Hypothalamus (tissue), 51 donors: ENCODE results near the gene HNRNPC.
"Not testable (repeated sequence)": the region's sequence is repeated elsewhere in the genome, so short reads cannot be mapped to it uniquely, and the experiment has no call there.

ENCODE experiments used
- DNase-seq, 51 donors: peaks; one replicate each; lab custom pipeline; 2025; lab: John Stamatoyannopoulos, UW

Gene HNRNPC

DNA sequence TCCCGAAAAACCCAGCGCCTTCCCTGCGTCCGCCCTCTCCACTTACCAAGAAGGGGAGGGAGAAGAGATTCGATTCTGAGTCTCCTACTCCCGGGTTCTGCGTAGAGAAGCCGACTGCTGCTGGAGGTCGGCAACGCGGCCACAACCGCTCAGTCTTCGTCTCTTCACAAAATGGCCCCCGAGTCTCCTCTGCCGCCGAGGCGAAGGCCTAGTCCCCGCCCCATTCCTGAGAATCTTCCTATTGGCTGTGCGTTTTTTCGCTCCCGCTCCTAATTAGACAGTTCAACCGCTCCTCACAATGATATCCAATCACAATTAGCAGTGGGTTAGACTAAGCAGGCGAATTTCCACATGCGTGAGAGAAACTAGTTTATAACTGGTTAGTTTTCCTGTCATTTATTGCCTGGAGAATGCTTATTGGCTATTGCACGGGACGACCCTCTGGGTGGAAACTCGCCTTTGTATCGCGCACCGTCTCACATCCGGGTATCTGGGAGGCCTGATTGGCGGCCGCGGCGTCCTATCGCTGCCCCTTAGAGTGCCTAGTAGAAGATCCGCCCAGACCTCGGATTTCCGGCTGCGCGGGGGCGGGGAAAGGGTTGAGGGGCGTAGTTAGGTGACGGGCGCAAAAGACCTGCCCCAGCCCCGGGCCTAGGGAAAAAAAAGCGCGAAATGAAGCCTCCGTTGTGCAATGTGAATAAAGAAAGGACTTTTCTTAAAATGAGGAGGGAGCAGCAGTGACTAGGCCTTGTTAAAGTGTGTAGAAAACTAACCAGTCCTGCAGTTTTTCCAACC lies at the start of gene HNRNPC:
HNRNPC (minus strand) TSS at position 191 of the 795 bp plus-strand sequence. CDS start 35,249 bp downstream, outside the sequence.
- DNase-seq = peak; percentile 90 to 100 (median 99)

DNA sequence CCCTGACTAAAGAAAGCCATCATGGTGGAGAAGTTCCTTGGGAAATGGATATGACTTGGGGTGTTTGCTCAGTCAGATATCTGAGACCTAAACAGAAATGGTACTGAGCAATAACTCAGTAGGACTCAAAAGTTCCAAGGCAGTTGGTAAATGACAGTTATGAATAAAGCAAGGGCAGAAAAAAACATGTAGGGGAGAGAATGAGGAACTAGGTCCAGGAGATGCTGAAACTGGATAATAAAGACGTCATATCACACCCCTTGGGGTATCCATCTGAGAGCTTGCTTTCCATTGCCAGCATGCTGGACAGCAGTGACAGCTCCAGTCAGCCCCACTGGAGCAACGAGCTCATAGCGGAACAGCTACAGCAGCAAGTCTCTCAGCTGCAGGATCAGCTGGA lies 48.2 kb upstream of the HNRNPC start:
- DNase-seq = no peak

DNA sequence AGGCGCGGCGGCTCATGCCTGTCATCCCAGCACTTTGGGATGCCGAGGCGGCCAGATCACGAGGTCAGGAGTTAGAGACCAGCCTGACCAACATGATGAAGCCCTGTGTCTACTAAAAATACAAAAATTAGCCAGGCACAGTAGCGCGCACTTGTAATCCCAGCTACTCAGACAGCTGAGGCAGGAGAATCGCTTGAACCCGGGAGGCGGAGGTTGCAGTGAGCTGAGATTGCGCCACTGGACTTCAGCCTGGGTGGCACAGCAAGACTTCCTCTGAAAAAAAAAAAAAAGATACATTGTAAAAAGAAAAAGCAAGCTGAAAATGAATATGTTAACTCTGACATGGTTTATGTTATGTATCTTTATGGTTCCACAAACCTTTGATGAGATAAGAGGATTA lies 44.3 kb upstream of the HNRNPC start:
- no peak for DNase-seq

DNA sequence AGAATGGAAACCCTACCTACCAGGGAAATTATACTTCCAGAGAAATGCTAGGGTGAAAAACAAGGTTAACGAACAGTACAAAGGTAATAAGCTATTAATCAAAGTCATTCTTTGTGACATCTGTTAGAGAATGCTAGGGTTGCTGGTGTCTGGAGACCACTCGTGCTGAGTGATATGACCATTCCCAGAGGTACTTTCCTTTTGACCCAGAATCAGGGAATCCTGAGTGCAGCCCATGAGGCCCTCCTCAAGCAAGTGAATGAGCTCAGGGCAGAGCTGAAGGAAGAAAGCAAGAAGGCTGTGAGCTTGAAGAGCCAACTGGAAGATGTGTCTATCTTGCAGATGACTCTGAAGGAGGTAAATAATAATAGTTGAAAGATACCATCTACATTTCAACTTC lies 42.4 kb upstream of the HNRNPC start:
- DNase-seq = no peak

DNA sequence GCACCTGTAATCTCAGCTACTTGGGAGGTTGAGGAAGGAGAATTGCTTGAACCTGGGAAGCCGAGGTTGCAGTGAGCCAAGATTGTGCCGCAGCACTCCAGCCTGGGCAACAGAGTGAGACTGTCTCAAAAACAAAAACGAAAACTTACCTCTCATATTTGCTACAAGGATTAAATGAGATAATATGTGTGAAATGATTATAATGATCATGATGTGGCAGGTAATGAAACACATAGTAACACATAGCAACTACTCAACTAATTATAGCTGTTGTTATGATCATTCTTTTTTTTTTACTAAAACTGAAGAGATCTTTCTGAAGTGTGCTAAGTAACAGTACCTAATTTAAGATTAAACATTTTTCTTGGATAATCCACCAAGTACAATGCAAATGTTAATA lies 40.7 kb upstream of the HNRNPC start:
- no peak for DNase-seq

DNA sequence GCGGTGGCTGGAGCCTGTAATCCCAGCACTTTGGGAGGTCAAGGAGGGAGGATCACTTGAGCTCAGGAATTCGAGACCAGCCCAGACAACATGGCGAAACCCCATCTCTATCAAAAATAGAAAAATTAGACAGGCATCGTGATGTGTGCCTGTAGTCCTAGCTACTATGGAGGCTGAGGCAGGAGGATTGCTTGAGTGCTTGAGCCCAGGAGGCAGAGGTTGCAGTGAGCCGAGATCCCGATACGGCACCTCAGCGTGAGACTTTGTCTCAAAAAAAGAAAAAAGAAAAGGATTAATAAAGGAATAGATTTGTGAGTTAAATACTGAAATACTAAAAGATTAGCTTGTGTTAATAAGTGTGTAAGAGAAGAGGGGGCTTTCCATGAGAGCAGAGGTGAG lies 40.0 kb upstream of the HNRNPC start:
- no peak for DNase-seq

DNA sequence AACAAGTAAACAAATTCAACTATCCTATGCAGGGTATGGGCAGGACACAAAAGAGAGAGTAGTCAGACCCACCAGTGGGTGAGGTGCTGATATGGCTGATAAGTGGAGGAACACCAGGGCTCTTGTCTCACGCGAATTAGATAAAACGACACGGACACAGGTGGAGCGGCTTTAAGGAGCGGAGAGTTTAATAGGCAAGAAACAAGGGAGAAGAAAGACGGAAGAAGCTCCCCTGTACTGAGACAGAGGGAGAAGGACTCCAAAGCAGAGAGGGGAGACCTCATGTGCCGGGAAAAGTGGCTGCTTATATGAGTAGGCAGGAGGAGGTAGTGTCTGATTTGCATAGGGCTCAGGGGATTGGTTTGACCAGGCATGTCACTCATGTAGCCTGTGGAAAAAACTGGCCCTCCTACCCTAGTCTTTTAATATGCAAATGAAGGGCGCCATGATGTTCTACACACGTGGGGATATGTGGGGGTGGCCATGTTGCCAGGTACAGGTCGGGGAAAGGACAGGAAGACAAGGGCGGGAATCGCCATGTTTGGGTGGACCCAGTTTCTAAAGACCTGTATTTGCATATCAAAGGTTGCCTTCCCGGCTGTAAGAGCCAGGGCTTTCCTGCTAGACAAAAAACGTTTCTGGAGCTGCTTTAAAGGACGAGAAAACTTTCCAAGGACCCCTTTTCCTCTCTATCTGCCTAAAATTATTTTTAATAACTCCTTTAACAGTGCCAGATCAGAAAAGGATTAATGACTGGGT lies 39.4 kb upstream of the HNRNPC start:
- DNase-seq = peak in 46 of 51 donors; percentile 2 to 78 (median 45)

DNA sequence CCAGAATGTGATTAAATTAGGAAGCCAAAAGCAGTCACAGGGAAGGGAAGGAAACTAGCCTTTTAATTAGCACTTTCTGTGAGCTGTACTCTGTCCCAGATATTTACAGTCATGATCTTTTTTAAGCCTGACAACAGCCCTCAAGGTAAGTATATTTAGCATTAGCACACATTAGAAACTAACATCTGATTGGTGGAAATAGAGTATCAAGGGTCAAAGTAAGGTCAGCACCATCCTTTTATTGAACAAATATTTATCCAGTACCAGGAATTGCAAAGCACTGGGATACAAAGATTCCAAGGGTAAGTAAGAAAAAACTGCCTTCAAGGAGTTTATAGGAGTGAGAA lies 38.9 kb upstream of the HNRNPC start:
- DNase-seq = no peak

DNA sequence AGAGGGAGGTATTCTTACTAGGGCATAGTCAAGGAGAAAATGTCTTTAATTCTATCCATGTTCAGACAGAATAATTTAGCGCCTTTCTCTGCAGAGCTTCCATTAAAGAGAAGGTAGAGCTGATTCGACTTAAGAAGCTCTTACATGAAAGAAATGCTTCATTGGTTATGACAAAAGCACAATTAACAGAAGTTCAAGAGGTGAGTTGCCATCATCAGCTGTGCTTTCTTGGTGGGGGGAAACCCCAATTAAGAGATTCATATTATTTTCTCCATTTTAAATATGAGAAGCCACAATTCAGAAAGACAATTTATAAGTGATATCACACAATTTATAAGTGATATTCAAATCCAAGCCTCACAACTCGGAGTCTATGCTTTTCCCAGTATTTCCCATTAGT lies 38.4 kb upstream of the HNRNPC start:
- no peak for DNase-seq

DNA sequence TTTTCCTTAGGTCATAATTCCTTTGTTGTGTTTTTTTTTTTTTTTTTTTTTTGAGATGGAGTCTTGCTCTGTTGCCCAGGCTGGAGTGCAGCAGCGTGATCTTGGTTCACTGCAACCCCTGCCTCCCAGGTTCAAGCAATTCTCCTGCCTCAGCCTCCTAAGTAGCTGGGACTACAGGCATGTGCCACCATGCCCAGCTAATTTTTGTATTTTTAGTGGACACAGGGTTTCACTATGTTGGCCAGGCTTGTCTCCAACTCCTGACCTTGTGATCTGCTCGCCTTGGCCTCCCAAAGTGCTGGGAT lies 33.5 kb upstream of the HNRNPC start:
- not testable (repeated sequence) for DNase-seq

DNA sequence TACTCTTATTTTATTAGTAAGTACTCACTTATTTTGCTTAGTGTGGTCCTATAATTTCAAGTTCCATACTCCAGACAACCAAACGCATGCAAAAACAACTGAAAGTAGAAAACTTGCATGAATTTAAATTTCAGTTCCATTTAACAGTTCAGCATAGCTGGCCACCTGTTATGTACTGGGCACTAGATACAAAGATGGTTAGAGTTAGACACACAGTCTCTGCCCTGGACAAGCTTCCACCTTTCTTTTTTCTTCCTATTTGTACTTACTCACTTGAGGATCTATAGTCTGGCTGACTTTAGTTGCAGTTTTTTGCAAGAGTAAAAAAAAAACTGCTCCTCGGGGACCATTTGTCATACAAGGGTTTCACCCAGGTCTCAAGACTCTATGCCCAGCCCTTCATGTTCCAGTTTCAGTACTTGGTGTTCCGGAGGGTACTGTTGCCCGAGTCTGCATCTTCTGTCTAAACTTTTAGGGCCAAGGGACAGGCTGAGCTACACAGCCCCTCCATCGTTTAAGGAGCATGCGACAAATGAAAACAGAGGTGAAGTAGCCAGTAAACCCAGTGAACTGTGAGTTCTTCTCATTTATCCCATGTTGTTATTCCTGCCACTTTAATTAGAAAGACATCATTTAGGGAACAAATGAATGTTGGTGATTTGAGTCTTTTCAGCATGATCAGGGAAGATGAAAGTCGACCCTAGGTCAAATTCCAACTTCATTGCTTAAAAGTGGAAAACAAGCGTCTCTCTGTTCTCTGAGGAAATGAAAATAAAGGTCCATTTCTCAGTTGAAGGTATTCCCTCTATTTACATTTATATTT lies 33.0 kb upstream of the HNRNPC start:
- no peak for DNase-seq

DNA sequence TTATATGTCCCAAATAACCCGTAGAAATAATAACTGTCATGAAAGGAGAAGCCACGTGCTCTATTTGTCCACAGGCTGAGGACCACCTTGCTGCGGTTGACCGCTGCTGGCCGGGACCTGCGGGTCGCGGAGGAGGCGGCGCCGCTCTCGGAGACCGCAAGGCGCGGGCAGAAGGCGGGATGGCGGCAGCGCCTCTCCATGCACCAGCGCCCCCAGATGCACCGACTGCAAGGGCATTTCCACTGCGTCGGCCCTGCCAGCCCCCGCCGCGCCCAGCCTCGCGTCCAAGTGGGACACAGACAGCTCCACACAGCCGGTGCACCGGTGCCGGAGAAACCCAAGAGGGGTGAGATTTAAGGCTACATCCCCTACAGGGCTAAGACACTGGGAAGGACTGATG lies 31.6 kb upstream of the HNRNPC start:
- DNase-seq = peak in 30 of 51 donors; percentile 1 to 43 (median 10)

DNA sequence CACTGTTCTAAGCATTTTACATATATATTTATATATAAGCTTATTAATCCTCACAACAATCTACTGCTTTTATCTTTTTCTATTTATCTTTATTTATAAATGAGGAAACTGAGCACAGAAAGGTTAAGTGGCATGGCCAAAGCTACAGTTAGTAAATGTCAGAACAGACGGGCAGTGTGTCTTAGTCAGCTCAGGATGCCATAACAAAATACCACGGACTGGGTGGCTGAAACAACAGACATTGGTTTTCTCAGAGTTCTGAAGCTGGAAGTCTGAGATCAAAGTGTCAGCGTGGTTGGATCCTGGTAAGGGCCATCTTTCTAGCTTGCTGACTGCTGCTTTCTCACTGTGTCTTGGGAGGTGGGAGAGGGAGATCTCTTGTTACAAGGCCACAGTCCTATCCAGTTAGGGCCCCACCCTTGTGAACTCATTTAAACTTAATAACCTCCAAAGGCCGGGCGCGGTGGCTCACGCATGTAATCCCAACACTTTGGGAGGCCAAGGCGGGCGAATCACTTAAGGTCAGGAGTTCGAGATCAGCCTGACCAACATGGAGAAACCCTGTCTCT lies 30.4 kb upstream of the HNRNPC start:
- DNase-seq = no peak

DNA sequence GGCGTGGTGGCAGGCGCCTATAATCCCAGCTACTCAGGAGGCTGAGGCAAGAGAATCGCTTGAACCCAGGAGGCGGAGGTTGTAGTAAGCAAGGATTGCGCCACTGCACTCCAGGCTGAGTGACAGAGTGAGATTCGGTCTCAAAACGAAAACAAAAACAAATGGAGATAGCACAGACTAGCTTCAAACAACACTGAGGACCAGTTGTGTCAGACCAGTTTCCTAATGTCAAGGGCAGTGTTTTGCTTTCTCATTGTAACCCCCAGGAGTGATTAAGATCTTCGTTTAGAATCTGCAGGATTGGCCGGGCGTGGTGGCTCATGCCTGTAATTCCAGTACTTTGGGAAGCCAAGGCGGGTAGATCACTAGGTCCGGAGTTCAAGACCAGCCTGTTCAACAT lies 29.1 kb upstream of the HNRNPC start:
- no peak for DNase-seq

DNA sequence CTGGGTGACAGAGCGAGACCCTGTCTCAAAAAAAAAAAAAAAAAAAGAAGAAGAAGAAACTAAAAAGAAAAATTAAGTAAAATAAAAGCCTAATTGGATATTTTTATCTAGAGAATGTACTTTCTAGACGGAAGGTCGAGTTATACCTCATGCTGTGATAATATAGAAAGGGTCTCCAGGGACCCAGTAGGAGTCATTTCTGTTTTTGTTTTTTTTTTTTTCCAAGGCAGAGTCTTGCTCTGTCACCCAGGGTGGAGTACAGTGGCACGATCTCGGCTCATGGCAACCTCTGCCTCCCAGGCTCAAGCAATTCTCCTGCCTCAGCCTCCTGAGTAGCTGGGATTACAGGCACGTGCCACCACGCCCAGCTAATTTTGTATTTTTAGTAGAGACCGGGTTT lies 24.8 kb upstream of the HNRNPC start:
- DNase-seq = not testable (repeated sequence)

DNA sequence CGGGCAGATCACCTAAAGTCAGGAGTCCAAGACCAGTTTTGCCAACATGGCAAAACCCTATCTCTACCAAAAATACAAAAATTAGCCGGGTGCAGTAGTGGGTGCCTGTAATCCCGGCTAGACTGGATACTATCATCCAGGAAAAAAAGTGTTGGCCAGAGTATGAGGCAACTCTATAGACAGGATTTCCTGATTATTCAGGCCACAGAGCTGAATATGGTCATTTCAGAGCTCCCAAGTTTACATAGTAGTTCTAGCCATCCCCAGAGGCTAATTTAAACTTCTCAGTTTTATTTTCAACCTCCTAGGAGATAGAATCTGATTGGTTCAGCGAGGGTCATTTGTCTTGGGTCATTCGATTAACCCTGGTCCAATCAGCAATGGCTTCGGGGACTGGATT lies 17.9 kb upstream of the HNRNPC start:
- DNase-seq = no peak

DNA sequence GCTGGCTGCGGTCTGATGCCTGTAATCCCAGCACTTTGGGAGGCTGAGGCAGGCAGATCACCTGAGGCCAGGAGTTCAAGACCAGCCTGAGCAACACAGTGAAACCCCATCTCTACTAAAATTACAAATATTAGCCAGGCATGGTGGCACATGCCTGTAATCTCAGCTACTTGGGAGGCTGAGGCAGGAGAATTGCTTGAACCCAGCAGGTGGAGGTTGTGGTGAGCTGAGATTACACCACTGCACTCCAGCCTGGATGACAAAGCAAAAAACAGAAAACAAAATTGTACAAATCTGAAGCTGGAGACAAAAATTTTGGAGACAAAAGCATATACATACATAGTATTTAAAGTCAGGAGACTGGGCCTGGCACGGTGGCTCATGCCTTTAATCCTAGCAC lies 17.3 kb upstream of the HNRNPC start:
- not testable (repeated sequence) for DNase-seq

DNA sequence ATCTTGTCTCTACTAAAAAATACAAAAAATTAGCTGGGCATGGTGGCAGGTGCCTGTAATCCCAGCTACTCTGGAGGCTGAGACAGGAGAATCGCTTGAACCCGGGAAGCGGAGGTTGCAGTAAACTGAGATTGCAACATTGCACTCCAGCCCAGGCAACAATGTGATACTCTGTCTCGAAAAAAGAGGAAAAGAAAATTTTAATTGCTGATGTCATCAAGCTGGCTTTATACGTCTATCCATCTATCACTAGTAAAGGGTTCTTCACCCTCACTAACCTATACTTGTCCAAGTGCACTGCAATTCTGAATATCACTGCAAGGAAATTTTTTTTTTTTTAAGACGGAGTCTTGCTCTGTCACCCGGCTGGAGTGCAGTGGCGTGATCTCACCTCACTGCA lies 12.7 kb upstream of the HNRNPC start:
- not testable (repeated sequence) for DNase-seq

DNA sequence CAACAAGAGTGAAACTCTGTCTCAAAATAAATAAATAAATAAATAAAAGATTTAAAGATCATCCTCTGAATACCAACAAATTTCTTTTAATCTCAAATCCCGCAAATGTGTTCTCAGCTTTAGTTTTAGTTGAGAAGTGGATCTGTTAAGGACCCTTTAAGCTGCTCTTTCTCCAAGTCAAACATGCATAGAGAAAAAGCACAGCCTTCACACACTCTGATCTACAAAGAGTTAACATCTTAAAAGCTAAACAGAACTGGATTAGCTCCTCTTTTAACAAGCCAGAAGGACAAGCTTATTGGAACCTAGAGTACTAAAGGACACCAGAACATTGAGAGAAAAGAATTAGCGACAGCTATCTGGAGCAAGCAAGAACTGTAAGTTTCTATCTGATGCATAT lies 10.5 kb upstream of the HNRNPC start, which contains the start of gene RPGRIP1:
RPGRIP1 (plus strand) TSS at position 301 of the 400 bp plus-strand sequence. CDS start 7,894 bp downstream, outside the sequence.
- DNase-seq = no peak

DNA sequence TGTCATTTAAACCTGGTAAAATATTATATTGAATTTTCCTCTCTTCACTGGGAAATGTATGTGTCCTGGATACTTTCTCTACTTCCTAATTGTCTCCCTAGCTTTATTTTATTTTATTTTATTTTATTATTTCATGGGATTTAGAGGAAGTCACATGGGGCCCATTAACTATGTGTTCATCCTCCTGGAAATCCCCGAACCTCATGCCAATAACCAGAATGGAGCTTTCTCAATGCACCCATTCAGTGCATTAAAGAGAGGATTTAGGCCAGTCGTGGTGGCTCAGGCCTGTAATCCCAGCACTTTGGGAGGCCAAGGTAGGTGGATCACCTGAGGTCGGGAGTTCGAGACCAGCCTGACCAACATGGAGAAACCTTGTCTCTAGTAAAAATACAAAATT lies 9.4 kb upstream of the HNRNPC start:
- DNase-seq = no peak

DNA sequence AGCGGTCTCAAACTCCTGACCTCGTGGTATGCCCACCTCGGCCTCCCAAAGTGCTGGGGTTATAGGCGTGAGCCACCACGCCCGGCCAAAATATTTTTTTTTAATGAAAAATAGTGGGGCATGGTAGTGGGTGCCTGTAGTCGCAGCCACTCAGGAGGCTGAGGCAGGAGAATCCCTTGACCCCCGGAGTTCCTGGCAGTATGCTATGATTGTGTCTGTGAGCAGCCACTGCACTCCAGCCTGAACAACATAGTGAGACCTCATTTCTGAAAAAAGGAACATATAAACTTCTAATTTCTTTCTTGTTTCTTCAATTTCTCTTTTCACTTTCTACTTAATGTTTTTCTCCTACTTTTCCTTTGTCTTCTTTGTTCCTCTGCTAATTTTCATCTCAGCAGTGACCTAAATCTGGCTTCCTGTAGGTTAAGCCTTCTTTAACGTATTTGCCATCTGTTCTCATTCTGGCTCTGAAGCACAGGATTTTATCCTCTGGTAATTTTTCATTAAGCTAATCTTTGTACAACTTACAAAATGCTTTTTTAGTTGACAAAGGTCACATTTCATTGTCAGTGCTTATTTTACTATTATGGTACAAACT lies 6.1 kb upstream of the HNRNPC start:
- DNase-seq = no peak
